Endothelial cell of umbilical vein (primary cell): Measurements from ENCODE around the gene ALDH1L1.

Experiments used
- EZH2 ChIP-seq: IDR thresholded peaks from 2 replicates; pipeline ENCODE4 v1.6.1; 2012; ENCODE audit warnings: borderline replicate concordance, low read depth, mild to moderate bottlenecking, moderate library complexity, low read length, inconsistent platforms; ENCODE audit not compliant: severe bottlenecking
- JUN ChIP-seq: IDR thresholded peaks from 2 replicates; pipeline ENCODE4 v1.6.1; 2011; ENCODE audit warnings: borderline replicate concordance, low read depth; ENCODE audit not compliant: insufficient read length, insufficient read depth
- TF ChIP-seq, protein P1 (sequence below), 2 donors: IDR thresholded peaks; 1 replicate in 1 of 2; 2 replicates in 1 of 2; pipeline ENCODE4 v1.5.1; 2011; ENCODE audit warnings: low read length in 2 of 2, mild to moderate bottlenecking in 2 of 2, moderate library complexity in 2 of 2, control low read depth in 1 of 2, inconsistent platforms in 1 of 2, low read depth in 1 of 2; ENCODE audit not compliant: insufficient read depth in 1 of 2; ENCODE audit errors: extremely low read depth in 1 of 2
- TF ChIP-seq, protein P2 (sequence below): IDR thresholded peaks from 2 replicates; pipeline ENCODE4 v1.6.1; 2011; ENCODE audit not compliant: insufficient read depth, insufficient read length

DNA sequence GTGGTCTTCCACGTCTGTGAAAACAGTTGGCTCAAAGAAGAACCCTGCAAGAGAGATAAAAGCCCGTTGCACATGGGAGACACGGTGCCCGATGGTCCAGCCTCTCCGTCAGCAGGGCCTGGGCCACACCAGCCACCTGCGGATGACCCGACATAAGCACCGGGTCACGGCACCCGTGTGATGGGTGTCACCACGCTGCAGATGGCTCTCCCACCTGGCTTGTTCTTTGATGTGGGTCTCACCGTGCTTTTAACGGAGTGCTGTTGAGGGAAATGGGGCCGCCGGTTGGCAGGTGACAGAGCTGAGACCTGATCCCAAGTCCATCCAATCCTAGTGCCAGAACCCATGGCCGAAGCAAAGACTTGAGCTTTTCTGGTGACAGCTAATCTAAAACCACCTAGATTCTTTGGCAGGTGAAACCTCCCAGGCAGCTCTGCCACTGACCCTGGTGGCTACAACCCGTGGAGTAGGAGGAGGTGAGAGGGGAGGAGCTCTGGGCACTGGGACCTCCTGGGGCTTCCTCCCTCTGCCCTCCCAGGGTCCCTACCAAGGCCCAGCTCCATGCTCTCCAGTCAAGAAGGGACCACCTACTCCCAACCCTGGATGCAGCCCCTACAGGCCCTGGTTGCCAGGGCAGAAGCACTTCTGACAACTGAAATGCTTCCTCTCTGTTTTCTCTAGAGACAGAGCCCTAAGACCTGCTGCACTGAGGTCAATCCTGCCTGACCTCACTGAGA is 73.0 kb downstream of the ALDH1L1 start:
- TF ChIP-seq, protein P1, sequence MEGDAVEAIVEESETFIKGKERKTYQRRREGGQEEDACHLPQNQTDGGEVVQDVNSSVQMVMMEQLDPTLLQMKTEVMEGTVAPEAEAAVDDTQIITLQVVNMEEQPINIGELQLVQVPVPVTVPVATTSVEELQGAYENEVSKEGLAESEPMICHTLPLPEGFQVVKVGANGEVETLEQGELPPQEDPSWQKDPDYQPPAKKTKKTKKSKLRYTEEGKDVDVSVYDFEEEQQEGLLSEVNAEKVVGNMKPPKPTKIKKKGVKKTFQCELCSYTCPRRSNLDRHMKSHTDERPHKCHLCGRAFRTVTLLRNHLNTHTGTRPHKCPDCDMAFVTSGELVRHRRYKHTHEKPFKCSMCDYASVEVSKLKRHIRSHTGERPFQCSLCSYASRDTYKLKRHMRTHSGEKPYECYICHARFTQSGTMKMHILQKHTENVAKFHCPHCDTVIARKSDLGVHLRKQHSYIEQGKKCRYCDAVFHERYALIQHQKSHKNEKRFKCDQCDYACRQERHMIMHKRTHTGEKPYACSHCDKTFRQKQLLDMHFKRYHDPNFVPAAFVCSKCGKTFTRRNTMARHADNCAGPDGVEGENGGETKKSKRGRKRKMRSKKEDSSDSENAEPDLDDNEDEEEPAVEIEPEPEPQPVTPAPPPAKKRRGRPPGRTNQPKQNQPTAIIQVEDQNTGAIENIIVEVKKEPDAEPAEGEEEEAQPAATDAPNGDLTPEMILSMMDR (IDR thresholded peaks at IDR 0.05; ENCODE audit: extremely low read depth in 1 of 2, insufficient read depth in 1 of 2, low read depth in 1 of 2, low read length in 2 of 2): no peak
- TF ChIP-seq, protein P2, sequence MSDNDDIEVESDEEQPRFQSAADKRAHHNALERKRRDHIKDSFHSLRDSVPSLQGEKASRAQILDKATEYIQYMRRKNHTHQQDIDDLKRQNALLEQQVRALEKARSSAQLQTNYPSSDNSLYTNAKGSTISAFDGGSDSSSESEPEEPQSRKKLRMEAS: no peak
- TF ChIP-seq EZH2 (no peak), JUN (no peak)
